T-helper 2 cell (primary cell): ENCODE data around the gene SMARCA2.

Source experiments
- DNase-seq, 5 experiments: peaks; one replicate each; pipeline versions ENCODE4 v3.0.0 to v3.0.0-alpha.2; 2012 to 2022

SMARCA2 gene

DNA sequence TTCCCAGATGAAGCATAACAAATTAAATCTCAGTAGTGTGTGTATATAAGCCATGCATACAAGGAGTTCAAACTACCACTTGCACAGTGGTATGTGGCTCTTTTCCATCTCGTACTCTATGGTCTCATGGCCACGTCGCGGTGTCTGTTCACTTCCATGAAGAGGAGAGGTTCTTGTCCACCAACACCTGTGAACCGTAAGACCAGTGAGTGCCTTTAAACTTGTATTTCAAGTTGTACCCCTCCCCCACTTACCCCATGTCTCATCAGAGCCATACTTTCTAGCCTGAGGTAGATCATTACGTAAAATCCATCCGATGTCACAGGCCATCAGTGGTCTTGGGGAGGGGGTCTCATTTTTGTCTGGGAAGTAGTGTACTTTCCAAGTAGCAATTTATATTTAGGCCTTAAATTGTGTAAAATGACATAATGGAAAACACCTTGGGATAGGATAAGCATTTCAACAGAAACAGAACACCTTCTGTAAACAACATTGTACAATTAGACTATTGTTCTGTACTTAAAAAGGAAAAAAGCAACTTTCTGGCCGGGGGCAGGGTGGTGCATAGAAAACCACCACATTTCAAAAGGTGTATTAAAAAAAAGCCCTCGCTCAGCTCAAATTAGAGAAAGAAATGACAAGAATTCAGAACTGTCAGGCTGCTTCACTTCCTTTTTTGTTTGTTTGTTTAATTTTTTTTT lies 163.0 kb downstream of the SMARCA2 start:
- no peak for DNase-seq

DNA sequence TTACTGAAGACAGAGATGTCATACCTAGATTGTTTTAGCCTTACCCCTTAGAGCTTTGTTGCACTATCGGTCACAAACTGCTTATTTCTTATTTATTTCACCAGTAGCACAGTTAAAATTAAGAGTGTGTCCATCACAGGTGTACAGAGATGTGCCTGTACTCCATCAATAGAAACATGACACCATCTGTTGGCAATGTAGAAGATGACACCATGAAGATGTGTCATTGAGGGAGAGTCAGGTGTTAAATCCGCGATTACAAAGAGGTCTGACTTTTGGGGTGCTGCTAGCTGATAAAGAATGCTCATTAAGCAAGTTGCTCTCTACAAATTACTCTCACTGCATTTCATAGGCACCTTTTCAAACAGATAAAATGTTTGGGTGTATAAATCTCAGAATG lies 164.4 kb downstream of the SMARCA2 start:
- peak in 1 of 5 experiments; percentile 32 for DNase-seq

DNA sequence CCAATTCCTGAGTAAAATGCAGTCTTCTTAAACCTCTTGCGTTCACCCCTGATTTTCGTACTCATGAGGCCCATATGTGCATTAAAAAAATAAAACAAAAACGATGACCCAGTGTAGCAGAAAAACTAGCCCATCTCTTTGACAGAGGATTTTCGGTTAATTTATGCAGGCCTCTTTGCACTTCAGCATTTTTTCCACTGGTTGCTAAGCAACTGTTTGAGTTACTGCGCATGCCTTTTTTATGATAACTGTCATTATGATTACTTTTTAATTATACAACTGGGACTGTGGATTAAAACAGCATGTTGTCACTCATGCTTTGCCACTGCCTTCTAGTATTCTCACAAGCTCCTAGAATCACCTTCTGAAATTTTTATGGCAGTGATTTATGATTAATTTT lies 165.0 kb downstream of the SMARCA2 start:
- no peak for DNase-seq

DNA sequence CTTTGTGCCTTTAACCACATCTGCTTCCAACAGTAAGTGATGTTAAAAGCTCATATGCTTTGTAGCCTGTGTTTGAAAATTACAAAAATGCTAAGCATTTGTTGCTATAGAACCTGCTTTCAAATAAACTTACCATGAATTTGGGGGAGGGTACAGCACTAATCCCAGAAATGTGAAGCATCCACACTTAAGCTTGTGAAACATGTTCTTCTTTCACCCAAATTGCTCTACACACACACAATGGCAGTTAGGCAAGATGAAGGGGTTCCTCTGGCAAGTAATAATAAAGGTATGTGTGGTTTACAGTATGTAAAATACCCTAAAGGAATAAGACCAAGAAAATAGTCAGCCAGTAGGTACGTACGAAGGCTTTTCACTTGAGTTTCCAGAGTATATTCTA lies 165.6 kb downstream of the SMARCA2 start:
- DNase-seq, result no peak

DNA sequence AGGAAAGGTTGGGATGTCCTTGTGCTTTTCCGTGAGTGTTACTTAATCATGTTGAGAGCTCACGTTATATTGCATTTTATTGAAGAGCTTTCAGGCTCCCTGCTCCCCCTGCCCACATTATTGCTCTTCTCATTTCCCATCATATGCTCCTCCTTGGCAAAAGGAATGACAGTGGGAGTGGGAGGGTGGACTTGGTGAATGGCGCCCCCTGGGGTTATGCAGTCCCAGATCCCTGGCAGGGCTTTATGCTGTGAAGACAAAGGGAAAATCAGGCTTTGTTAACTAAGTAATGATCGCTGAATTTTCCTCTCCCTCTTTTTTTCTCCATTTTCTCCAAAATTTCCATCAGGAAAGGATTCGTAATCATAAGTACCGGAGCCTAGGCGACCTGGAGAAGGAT lies 166.6 kb downstream of the SMARCA2 start:
- DNase-seq, result no peak

DNA sequence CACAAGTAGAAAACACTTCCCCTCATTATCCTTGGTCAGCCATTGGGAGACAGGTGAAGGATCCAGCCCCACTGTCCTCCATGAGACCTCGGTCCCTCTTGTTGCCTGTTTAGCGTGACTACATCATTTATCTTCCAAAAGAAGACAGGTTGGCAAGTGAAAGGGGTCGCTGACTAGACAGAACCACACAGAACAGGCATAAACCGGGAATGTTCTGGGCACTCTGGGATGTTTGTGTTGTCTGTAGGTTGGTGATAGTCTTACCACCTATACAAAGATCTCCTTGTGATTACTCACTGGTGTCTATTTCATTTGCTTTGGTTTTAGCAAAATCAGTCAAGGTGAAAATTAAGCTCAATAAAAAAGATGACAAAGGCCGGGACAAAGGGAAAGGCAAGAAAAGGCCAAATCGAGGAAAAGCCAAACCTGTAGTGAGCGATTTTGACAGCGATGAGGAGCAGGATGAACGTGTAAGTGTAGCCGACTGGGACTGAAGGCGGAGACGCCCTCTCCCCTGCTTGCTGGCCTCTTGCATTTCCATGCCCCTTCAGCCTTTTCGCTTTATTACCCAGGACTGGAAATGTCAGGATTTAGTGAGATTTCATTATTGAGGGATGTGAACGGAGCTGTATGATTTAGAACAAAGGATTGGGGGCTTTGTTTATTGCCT lies 175.9 kb downstream of the SMARCA2 start:
- DNase-seq, result no peak

DNA sequence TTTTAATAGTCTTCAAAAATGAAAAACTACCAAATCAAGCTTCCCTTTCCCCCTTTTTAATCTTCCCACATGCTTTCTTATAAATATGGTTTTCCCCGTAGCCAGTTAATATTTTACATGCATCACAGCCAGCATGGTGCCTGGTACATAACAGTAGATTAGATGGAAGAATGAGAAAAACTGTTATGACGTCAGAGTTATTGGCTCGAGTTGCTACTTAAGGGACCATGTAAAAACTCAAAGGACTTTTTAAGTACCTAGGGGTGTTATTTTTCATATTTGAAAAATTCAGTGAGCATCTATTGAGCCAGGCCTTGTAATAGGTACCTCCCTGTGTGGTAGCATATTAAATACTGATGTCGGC lies 176.4 kb downstream of the SMARCA2 start:
- no peak for DNase-seq

DNA sequence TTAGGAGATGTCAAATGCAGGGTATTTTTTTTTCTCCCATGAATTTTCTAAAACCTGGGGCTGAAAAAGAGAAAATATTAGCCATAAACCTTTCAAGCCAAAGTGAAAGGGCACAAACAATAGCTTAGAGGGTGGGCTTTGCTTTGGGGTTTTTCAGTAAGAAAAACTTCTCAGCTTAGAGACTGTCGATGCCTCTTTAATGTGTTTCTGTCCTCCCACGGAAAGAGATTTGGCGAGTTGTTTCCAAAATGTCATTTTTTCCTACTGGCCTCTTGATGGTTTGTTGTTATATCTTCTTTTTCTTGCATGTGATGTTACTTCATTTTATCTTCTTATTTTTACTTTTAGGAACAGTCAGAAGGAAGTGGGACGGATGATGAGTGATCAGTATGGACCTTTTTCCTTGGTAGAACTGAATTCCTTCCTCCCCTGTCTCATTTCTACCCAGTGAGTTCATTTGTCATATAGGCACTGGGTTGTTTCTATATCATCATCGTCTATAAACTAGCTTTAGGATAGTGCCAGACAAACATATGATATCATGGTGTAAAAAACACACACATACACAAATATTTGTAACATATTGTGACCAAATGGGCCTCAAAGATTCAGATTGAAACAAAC lies 177.3 kb downstream of the SMARCA2 start:
- DNase-seq, result no peak

DNA sequence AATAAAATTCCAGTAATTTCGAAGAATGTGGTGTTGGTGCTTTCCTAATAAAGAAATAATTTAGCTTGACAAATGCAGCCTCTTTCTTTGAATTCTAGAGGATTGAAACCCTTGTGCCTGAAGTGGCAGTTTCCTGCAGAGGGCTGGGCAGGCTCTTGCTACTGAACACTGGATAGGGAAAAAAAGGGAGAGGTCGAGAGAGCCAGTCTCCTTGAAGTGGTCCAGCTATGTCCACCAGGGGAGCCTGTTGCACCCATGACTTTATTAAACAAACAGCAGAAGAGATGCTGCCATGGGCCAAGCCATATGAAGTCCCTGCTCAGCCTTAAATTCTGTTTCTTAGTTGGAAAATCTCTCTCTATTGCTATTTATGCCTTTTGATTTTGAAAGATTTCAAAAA lies 178.4 kb downstream of the SMARCA2 start:
- no peak for DNase-seq

DNA sequence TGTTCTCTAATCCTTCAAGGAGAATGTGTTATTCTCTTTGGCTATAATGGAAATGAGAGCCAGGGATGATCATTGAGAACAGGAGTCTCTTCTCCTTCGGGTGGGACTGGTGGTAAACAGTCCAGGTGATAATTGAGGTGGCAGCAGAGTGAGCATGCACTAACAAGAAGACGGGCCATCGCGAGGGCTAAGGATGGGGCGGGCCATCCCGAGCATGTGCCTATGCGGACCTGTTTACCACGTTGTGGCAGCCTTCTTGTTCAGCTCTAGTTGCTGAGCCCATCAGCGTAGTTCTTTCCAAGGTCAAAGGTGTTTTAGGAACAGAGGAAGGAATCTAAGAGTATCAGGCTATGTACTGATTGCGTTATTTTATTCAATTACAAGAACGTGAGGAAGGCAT lies 180.1 kb downstream of the SMARCA2 start:
- DNase-seq, result no peak

DNA sequence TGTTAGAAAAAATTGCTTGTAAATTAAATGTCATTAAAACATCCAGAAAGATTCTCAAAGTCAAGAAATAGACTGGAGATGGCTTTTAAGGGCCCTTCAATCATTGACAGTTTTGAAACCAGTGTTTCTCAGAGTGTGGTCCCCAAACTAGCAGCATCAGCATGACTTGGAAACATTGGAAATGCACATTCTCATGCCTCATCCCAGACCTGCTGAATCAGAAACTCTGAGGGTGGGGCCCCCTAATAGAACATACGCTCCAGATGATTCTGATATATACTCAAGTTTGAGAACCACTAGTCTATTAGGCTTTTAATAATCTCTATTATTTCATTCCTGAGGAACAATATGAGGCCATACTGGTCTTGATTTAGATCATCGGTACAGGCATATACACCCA lies 181.6 kb downstream of the SMARCA2 start:
- no peak for DNase-seq

DNA sequence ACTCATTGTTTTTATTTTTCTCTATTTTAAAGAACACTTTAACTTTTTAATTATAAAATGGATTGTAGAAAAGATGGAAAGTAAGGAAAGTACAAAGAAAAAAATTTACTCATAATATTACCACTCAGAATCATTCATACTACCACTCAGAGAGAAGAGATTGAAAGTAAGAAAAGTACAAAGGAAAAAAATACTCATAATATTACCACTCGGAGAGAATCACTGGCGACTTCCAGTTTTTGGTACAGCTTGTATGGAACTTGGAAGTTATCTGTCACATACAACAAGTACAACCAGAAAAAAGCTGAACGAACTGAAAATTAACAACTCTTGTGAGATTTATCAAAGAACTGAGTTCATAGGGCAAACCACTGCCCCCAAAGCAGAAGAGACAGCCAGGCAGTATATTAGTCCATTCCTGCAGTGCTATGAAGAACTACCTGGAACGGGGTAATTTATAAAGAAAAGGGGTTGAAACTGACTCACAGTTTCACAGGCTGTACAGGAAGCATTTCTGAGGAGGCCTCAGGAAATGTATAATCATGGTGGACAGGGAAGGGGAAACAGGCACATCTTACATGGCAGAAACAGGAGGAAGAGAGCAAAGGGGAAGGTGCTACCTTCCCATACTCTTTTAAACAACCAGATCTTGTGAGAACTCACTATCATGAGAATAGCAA lies 183.9 kb downstream of the SMARCA2 start:
- no peak for DNase-seq

DNA sequence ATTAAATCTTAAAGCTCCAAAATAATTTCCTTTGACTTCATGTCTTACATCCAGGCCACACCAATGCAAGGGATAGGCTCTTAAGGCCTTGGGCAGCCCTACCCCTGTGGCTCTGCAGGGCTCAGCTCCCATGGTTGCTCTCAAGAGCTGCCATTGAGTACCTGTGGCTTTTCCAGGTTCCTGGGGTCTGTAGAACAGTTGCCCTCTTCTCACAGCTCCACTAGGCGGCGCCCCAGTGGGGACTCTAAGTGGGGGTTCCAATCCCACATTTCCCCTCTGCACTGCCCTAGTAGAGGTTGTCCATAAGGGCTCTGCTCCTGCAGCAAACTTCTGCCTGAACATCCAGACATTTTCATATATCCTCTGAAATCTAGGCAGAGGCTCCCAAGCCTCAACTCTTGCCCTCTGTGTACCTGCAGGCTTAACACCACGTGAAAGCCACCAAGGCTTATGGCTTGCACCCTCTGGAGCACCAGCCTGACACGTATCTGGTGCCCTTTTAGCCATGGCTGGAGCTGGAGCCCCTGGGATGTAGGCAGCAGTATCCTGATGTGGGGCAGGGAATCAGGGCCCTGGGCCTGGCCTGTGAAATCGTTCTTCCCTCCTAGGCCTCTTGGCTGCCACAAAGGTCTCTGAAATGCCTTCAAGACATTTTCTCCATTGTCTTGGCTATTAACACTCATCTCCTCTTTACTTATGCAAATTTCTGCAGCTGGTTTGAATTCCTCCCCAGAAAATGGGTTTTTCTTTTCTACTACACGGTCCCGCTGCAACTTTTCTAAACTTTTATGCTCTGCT lies 185.1 kb downstream of the SMARCA2 start:
- no peak for DNase-seq

DNA sequence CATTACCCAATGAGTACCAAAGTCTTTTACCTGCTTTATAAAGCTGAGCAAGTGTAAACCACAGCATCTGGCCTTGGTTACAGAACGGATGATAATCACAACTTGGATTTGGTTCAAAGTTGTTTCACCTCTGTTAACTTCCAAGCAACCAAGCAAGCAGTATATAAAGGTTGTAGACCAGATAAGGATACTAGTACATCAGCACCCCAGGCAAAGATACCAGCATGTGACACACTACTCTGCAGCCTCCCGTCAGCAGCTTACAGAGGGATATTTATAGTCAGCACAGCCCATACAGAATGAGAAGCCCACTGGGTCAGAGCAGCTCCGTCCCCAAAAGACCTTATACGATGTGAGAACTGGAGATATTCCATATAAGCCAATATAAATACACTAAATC lies 193.3 kb downstream of the SMARCA2 start:
- DNase-seq, result no peak

DNA sequence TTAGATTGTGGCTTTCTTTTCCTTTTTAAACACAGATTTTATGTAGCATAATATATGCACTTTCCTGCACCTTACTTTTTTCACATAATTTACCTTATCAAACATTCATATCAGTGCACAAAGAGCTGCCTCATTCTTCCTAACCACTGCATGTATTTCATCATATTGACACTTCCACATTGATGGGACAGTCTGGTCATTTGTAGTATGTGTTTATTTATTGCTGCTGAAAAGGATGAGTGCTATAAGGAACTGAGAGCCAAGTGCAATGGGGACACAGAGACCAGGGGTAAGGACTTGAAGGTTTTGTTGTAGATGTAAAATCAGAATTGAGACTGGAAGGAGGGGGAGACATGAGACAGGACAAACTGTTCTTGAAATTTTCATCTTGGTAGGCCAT lies 193.8 kb downstream of the SMARCA2 start:
- DNase-seq, result no peak

DNA sequence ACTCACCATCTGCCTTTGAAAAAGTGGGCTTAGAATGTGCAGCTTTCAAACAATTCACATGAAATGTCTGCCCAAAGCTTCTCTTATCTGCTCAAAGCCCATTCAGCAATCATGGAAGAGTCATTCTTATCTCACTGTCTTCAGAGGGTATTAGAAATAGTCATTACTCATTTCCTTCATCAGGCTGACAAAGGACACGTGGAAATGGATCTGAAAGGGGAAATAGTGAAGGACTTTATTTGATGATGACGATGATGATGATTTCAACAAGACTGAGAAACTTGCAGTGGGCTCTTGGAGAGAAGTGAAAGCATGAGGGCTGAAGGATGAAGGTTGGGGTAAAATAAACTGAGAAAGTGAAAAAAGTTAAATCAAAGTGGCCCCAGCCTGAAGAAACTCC lies 194.3 kb downstream of the SMARCA2 start:
- no peak for DNase-seq

DNA sequence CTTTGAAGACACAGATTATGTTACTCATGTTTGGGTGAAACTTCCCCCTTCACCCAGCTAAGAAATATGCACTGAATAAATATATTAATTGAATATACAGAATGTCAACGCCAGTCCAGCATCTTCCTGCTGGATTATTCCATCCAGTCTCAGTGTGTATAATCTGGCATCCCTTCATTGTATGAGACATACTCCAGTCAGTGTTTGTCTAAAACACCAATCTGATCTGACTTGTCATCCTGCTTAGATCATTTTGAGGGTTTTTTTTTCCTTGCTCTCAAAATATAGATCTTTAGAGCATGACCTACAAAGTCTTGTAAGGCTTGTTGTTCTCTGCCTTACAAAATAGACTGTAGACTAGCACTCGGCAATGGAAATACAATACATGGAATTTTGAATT lies 195.1 kb downstream of the SMARCA2 start:
- no peak for DNase-seq

DNA sequence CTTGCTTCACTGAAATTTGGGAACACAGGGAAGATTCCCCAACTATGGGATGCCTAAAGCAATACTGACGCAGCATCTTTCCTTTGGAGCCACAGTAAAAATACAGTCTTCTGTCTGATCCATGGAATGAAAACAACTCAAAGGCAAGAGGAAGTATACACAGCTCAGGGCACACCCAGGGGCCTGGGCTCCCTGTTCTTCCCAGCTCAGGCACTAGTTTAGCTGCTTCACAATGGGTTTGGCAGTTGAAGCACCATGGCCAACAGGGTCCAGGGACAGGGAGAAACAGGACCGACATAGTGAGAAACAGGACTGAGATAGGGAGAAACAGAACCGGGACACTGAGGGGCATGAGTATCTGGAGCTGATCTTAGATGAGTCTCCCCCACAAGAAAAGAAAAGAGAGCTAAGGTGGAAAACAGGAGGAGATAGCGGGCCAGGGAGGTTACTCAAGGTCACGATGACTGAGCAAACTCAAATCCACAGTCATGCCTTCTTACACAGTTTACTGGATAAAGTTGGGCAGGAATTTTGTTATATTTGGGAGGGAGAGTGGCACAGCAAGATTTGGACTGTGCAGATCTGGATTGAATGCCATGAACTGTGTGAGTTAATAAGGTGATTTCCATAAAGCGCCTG lies 198.8 kb downstream of the SMARCA2 start:
- DNase-seq, result no peak

DNA sequence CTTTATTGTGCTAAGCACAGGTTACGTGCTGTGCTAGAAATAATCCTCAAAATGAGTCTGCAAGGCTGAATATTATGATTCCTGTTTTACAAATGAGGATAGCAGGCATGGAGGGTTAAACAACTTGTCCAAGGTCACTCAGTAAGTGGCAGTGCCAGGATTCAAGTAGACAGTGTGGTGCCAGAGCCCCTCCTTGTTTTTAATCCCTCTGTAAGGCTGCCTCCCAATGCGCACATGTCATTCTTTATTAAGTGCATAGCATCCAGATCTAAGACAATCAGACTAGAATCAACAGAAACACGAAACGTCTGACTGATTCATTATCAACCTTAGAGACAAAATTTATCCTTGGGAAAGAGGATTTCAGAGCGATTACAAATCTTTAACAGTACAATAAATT lies 199.6 kb downstream of the SMARCA2 start:
- DNase-seq, result no peak

DNA sequence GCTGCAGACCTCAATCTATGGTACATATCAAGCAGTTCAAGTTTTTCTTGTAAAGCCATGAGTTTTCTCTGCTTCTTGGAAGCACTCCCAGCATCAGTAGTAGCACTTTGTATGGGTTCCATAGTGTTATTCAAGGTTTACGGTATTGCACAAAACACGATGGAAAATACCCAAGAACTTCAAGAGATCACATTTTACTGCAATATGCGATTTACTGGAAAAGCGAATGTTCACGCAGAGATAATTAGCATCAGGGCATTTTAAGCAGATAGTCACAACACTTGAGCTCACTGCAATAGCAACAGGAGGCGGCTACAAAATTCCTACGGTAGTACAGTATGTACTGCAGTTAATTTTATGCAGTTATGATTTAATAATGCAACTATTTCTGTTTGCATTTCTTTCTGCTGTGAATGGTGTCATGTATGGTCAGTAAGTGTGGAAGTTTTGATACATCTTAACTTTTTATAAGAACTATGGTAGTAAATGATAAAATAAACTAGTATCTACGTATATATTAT lies 200.8 kb downstream of the SMARCA2 start:
- no peak for DNase-seq

DNA sequence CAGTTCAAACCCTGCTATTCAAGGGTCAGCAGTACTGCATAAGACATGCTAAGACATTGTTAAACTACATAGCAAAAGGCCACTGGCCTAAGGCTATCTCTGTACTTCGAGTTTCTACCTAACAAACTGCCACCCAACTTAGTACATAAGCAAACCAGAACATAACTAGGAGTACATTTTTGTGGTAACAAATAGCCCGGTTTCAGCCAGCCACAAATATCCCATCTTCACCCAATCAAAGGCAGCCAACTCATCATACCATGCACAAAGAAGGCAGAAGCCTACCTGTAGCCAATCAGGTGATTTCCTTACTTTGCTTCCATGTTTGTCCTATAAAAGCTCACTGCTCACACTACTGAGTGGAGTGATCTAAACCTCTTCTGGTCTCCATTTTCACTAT lies 201.4 kb downstream of the SMARCA2 start:
- no peak for DNase-seq

DNA sequence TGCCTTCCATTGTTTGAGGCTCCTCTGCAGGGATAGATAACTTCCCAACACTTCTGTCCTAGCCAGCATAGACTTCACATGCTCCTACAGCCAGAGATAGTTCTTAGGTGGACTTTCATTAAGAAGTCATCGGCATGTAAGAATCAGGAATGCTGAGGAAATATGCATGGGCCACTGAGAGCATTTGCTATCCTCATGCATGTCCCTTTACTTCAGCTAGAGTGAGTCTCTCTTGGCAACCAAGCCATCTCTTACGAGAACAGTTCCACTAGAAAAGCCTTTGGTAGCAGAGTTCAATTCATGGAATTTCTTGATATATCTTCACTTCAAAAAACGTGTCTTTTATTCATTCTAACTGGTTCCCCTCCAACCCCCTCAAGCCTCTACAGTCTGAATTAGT lies 202.4 kb downstream of the SMARCA2 start:
- no peak for DNase-seq
